Breast epithelium (tissue), 4 donors: ENCODE measurements around the gene NUDT13. TPM values are rescaled to one million over a fixed set of nuclear protein-coding genes. Genes with fewer than 3 reads are reported as not detected.
"Not testable (repeated sequence)": the region's sequence is repeated elsewhere in the genome, so short reads cannot be mapped to it uniquely, and the experiment has no call there.

Source experiments
- DNase-seq, 2 donors: peaks; one replicate each; pipeline ENCODE4 v3.0.0-alpha.2; 2019; ENCODE audit warnings: low spot score in 2 of 2
- H3K27ac ChIP-seq, 2 donors: fragments of 200-600 bp; sonication (generic) in 1 of 2; one replicate each; pipeline ENCODE4 v1.5.1; 2016 to 2019; ENCODE audit warnings: mild to moderate bottlenecking in 1 of 2
- H3K27me3 ChIP-seq, 2 donors: fragments of 200-600 bp; sonication (generic) in 1 of 2; one replicate each; pipeline versions ENCODE4 v1.5.1 to v1.6.0; 2017 to 2019; ENCODE audit warnings: control low read depth in 1 of 2, mild to moderate bottlenecking in 1 of 2
- H3K36me3 ChIP-seq: fragments of 200-600 bp; one replicate; pipeline ENCODE4 v1.5.1; 2019
- H3K4me1 ChIP-seq, 2 donors: fragments of 200-600 bp; sonication (generic); one replicate each; pipeline ENCODE4 v1.5.1; 2016 to 2019; ENCODE audit warnings: control low read depth in 1 of 2
- H3K4me3 ChIP-seq, 3 donors: fragments of 200-600 bp; sonication (generic); 1 replicate in 2 of 3; 2 replicates in 1 of 3; pipeline ENCODE4 v1.5.1; 2016 to 2019; ENCODE audit warnings: mild to moderate bottlenecking in 3 of 3, moderate library complexity in 2 of 3
- H3K9me3 ChIP-seq, 2 donors: fragments of 200-600 bp; sonication (generic) in 1 of 2; one replicate each; pipeline ENCODE4 v1.5.1; 2016 to 2019; ENCODE audit warnings: control low read depth in 1 of 2
- CTCF ChIP-seq, 3 donors: fragments of 450-650 bp; IDR thresholded peaks; one replicate each; pipeline ENCODE4 v1.5.1; 2016 to 2017; ENCODE audit warnings: antibody characterized with exemption in 3 of 3, mild to moderate bottlenecking in 3 of 3, moderate library complexity in 3 of 3
- POLR2A ChIP-seq: fragments of 450-650 bp; IDR thresholded peaks from one replicate; pipeline ENCODE4 v1.6.1; 2016; ENCODE audit warnings: antibody characterized with exemption, mild to moderate bottlenecking, moderate library complexity
- POLR2AphosphoS5 ChIP-seq, 3 donors: sonication (generic); formaldehyde crosslinking; IDR thresholded peaks; one replicate each; pipeline ENCODE4 v1.6.1; 2017; ENCODE audit warnings: antibody characterized with exemption in 3 of 3
- intact Hi-C: fragments of 100-400 bp; cut with DNase I; formaldehyde crosslinking; loops from one replicate; pipeline ENCODE4 v1.15.1; 2023; ENCODE audit warnings: low total_unique reads
- total RNA-seq, 3 donors: library from RNA; depleted of rRNA; stranded (reverse); fragments of >200 nt; gene quantifications; one replicate each; pipeline ENCODE4 v1.1.0, GENCODE V29; 2016

The NUDT13 gene
- total RNA-seq, 3 donors from 2014 or later = 1.9 to 4.2 (median 2.6) TPM

- TF ChIP-seq CTCF (IDR thresholded peaks at IDR 0.05) (no peak), POLR2AphosphoS5 (IDR thresholded peaks at IDR 0.05) (no peak), POLR2A (no peak)
- DNase-seq = no peak
- H3K9me3 ChIP-seq = no peaks in the 10 kb centered on the region
- H3K4me3 ChIP-seq = no peak overlapping the region
- intact Hi-C loops = no loop called here
- H3K4me1 ChIP-seq = no peaks in the 10 kb centered on the region
- no peak overlapping the region for H3K27ac ChIP-seq
- no peaks in the 10 kb centered on the region for H3K36me3 ChIP-seq
- H3K27me3 ChIP-seq = no peaks in the 10 kb centered on the region
Observed at GRCh38 chr10:73106301-73106700, 4.0 kb upstream of the NUDT13 start.

GRCh38 chr10:73109248-73109652, 1.0 kb upstream of the NUDT13 start:
- H3K27ac ChIP-seq, H3K9me3 ChIP-seq, DNase-seq, intact Hi-C loops, H3K27me3 ChIP-seq, H3K36me3 ChIP-seq, H3K4me3 ChIP-seq, H3K4me1 ChIP-seq: not testable (repeated sequence)

GRCh38 chr10:73112032-73112431, 1.8 kb downstream of the NUDT13 start:
- intact Hi-C loops = not testable (repeated sequence)

GRCh38 chr10:73113551-73113950, 3.3 kb downstream of the NUDT13 start:
- intact Hi-C loops = no loop called here
- Histone ChIP-seq H3K27ac (no peak overlapping the region), H3K27me3 (no peaks in the 10 kb centered on the region), H3K4me3 (no peak overlapping the region), H3K36me3 (no peaks in the 10 kb centered on the region), H3K9me3 (no peaks in the 10 kb centered on the region), H3K4me1 (no peaks in the 10 kb centered on the region)
- TF ChIP-seq POLR2AphosphoS5 (IDR thresholded peaks at IDR 0.05) (no peak), POLR2A (no peak), CTCF (IDR thresholded peaks at IDR 0.05) (no peak)
- no peak for DNase-seq

More at GRCh38 chr10:73112032-73112431, 1.8 kb downstream of the NUDT13 start:
- not testable (repeated sequence) for DNase-seq, H3K9me3 ChIP-seq, H3K4me3 ChIP-seq, H3K4me1 ChIP-seq, H3K36me3 ChIP-seq, H3K27me3 ChIP-seq
- H3K27ac ChIP-seq = peak overlapping the region in 1 of 2 donors; percentile 84

- no peak overlapping the region for H3K27ac ChIP-seq
- no peak overlapping the region for H3K4me3 ChIP-seq
- no peaks in the 10 kb centered on the region for H3K27me3 ChIP-seq
- TF ChIP-seq POLR2AphosphoS5 (IDR thresholded peaks at IDR 0.05) = no peak
- no peak for TF ChIP-seq POLR2A
- no peak for TF ChIP-seq CTCF (IDR thresholded peaks at IDR 0.05)
- no peaks in the 10 kb centered on the region for H3K4me1 ChIP-seq
- intact Hi-C loops = no loop called here
- no peak for DNase-seq
- H3K9me3 ChIP-seq = no peaks in the 10 kb centered on the region
- H3K36me3 ChIP-seq = no peaks in the 10 kb centered on the region
Observed at GRCh38 chr10:73116017-73116416, 5.8 kb downstream of the NUDT13 start.

- Histone ChIP-seq H3K4me1 (no peaks in the 10 kb centered on the region), H3K9me3 (no peaks in the 10 kb centered on the region), H3K36me3 (no peaks in the 10 kb centered on the region), H3K27ac (peak overlapping the region; percentile 9 to 39), H3K27me3 (no peaks in the 10 kb centered on the region), H3K4me3 (no peak overlapping the region)
- intact Hi-C loops = no loop called here
- TF ChIP-seq POLR2A (no peak), CTCF (IDR thresholded peaks at IDR 0.05) (no peak), POLR2AphosphoS5 (IDR thresholded peaks at IDR 0.05) (no peak)
- DNase-seq = no peak
Observed at GRCh38 chr10:73117976-73118743, 7.9 kb downstream of the NUDT13 start.
